T-helper 1 cell treated with Interleukin-12 subunit alpha and Interleukin-12 subunit beta and Interleukin-4 antibody, amounts not matched to agents 30 μg/mL and 1 μg/mL, for 36 hours (primary cell): Measurements from ENCODE around the gene ZSCAN18.

Experiments
- H3K27ac Mint-ChIP-seq: one replicate; pipeline ENCODE4 v1.8.0; 2021; ENCODE audit warnings: mild to moderate bottlenecking, mixed read lengths
- H3K27me3 Mint-ChIP-seq: one replicate; pipeline ENCODE4 v1.8.0; 2021; ENCODE audit warnings: low read depth, mixed read lengths
- H3K36me3 Mint-ChIP-seq: one replicate; pipeline ENCODE4 v1.8.0; 2021; ENCODE audit warnings: low read depth, mixed read lengths
- H3K4me1 Mint-ChIP-seq: one replicate; pipeline ENCODE4 v1.8.0; 2021; ENCODE audit warnings: low read depth, mixed read lengths
- H3K4me3 Mint-ChIP-seq: one replicate; pipeline ENCODE4 v1.8.0; 2021; ENCODE audit warnings: mild to moderate bottlenecking, moderate library complexity, mixed read lengths
- H3K9me3 Mint-ChIP-seq: one replicate; pipeline ENCODE4 v1.8.0; 2021; ENCODE audit warnings: mixed read lengths

Gene ZSCAN18

GRCh38 chr19:58040751-58041525 lies 57.1 kb downstream of the ZSCAN18 start:
- Mint-ChIP-seq H3K9me3 (peaks cover 44% of the 10 kb centered on the region), H3K4me1 (no peaks in the 10 kb centered on the region), H3K27ac (no peak overlapping the region), H3K4me3 (no peak overlapping the region), H3K27me3 (no peaks in the 10 kb centered on the region), H3K36me3 (peaks cover under 1% of the 10 kb centered on the region)

- Mint-ChIP-seq H3K27ac (no peak overlapping the region), H3K4me1 (no peaks in the 10 kb centered on the region), H3K27me3 (no peaks in the 10 kb centered on the region), H3K4me3 (no peak overlapping the region), H3K9me3 (peaks cover 47% of the 10 kb centered on the region), H3K36me3 (peaks cover 7% of the 10 kb centered on the region)
Observed at GRCh38 chr19:58038688-58039204, 59.3 kb downstream of the ZSCAN18 start.

DNA sequence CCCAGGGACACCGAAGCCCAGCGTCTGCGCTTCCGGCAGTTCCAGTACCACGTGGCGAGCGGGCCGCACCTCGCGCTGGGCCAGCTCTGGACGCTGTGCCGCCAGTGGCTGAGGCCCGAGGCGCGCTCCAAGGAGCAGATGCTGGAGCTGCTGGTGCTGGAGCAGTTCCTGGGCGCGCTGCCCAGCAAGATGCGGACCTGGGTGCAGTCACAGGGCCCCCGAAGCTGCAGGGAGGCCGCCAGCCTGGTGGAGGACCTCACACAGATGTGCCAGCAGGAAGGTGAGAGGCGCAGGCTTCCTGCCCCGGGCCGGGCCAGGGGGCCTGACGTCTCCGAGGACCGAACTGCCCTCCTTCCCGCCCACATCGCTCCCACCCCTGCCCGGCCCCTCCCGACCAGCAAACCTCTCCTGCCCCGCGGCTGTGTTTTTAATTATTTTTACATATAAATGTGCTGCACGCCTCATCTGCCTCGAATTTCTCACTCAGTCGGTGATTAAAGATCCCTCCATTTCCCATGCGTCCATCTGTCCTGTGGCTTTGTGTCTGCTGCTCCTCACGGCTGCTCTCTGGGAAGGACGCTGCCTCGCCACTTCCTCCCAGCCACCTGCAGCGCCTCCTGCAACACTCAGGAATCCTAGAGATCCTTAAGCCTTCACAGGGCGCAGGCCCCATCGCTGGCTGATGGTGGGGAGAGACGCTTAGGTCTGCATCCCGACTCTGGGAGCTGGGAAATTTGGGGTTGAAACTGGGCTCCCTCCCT lies 59.9 kb downstream of the ZSCAN18 start:
- Mint-ChIP-seq H3K4me3 (no peak overlapping the region), H3K27ac (no peak overlapping the region), H3K27me3 (no peaks in the 10 kb centered on the region), H3K36me3 (peaks cover 7% of the 10 kb centered on the region), H3K4me1 (no peaks in the 10 kb centered on the region), H3K9me3 (peaks cover 47% of the 10 kb centered on the region)

DNA sequence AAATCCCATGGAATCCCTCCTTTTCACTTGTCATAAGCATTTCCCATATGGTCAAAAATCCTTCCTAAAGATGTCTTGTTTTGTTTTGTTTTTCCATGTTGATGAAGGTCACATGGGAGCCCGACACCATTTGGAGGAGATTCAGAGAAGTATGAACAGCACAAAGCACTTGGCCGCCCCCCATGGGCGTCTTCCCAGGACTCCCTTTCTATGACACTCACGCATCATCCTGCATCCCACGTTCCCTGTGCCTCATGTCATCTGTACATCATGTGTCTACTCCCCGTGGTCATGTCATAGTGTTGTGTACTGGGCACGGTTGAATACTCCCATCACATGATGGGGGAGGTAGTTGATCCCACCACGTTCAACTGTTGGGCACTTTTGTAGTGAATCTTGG lies 62.2 kb downstream of the ZSCAN18 start:
- H3K27me3 Mint-ChIP-seq, result no peaks in the 10 kb centered on the region
- no peak overlapping the region for H3K27ac Mint-ChIP-seq
- no peaks in the 10 kb centered on the region for H3K4me1 Mint-ChIP-seq
- H3K4me3 Mint-ChIP-seq, result no peak overlapping the region
- H3K36me3 Mint-ChIP-seq, result peaks cover 7% of the 10 kb centered on the region
- H3K9me3 Mint-ChIP-seq, result peaks cover 36% of the 10 kb centered on the region

DNA sequence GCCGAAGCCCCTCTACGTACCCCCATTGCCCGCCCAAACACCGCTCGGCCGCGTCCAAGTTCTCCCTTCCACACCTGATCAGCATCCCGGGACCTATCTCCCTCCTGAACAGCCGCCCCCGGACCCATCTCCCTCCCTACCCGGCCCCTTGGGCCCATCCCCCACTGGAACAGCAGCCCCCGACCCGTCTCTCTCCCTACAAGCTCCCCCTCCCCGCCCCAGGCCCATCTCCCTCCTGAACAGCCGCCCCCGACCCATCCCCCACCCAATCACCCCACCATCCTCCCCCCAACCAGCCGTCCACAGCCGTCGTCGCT lies 63.6 kb downstream of the ZSCAN18 start:
- no peaks in the 10 kb centered on the region for H3K4me1 Mint-ChIP-seq
- H3K27ac Mint-ChIP-seq, result no peak overlapping the region
- H3K36me3 Mint-ChIP-seq, result peaks cover 7% of the 10 kb centered on the region
- peaks cover 34% of the 10 kb centered on the region for H3K9me3 Mint-ChIP-seq
- no peak overlapping the region for H3K4me3 Mint-ChIP-seq
- no peaks in the 10 kb centered on the region for H3K27me3 Mint-ChIP-seq
